Tibial nerve (tissue), 3 donors: ENCODE results near the gene NT5C1A.

Experiments
- EP300 ChIP-seq, 2 donors: sonication (generic); formaldehyde crosslinking; IDR thresholded peaks; one replicate each; pipeline ENCODE4 v1.6.1; 2017; ENCODE audit warnings: antibody characterized with exemption in 2 of 2, mild to moderate bottlenecking in 1 of 2
- POLR2A ChIP-seq, 2 donors: fragments of 450-650 bp; IDR thresholded peaks; one replicate each; pipeline ENCODE4 v1.6.1; 2017; ENCODE audit warnings: antibody characterized with exemption in 2 of 2, mild to moderate bottlenecking in 2 of 2, moderate library complexity in 2 of 2

- no peak for TF ChIP-seq POLR2A (IDR thresholded peaks at IDR 0.05)
- no peak for TF ChIP-seq EP300 (IDR thresholded peaks at IDR 0.05)
These were observed 27.5 kb upstream of the NT5C1A start for GRCh38 chr1:39699419-39699818.
